Activated CD8-positive, alpha-beta memory T cell treated with anti-CD3 and anti-CD28 coated beads, Interleukin-2, amount 50 U/mL, for 4 hours (primary cell): ENCODE data around the gene LRRC26.
A peak's percentile ranks its signal among the peaks of the same experiment; 100 is the strongest.

Experiments used
- DNase-seq: peaks from one replicate; pipeline ENCODE4 v3.0.0-alpha.2; 2020

Gene LRRC26, protein sequence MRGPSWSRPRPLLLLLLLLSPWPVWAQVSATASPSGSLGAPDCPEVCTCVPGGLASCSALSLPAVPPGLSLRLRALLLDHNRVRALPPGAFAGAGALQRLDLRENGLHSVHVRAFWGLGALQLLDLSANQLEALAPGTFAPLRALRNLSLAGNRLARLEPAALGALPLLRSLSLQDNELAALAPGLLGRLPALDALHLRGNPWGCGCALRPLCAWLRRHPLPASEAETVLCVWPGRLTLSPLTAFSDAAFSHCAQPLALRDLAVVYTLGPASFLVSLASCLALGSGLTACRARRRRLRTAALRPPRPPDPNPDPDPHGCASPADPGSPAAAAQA

GRCh38 chr9:137169896-137170358, at the start of gene LRRC26:
LRRC26 (minus strand) TSS chr9:137170051; CDS start chr9:137169943, 108 bp downstream.
- no peak for DNase-seq

GRCh38 chr9:137218754-137219271, 49.0 kb upstream of the LRRC26 start:
- no peak for DNase-seq

DNA sequence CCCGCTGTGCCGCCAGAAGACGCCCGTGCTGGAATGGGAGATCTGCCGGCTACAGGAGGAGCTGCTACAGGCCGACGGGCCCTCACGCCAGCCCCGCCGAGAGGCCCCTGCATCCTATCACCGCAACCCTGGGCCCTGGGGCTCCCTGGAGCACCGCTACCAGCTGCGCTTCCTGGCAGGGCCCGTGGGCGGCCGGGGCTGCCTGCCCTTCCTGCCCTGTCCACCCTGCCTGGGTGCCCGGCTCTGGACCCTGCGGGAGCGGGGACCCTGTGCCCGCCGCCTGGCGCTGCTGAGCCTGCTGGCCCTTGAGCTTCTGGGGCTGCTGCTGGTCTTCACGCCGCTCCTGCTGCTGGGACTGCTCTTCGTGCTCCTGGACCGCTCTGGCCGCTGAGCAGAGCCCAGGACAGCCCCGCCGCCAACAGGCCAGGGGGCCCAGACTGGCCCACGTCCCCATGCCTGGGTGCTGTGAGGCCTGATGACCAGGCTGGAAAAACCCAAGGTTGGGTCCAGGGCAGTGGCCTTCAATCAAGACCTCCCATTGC, 48.4 kb upstream of the LRRC26 start:
- no peak for DNase-seq

GRCh38 chr9:137217276-137218211, 47.7 kb upstream of the LRRC26 start:
- no peak for DNase-seq

- DNase-seq, result no peak
Observed at GRCh38 chr9:137216188-137216965, 46.5 kb upstream of the LRRC26 start.

DNA sequence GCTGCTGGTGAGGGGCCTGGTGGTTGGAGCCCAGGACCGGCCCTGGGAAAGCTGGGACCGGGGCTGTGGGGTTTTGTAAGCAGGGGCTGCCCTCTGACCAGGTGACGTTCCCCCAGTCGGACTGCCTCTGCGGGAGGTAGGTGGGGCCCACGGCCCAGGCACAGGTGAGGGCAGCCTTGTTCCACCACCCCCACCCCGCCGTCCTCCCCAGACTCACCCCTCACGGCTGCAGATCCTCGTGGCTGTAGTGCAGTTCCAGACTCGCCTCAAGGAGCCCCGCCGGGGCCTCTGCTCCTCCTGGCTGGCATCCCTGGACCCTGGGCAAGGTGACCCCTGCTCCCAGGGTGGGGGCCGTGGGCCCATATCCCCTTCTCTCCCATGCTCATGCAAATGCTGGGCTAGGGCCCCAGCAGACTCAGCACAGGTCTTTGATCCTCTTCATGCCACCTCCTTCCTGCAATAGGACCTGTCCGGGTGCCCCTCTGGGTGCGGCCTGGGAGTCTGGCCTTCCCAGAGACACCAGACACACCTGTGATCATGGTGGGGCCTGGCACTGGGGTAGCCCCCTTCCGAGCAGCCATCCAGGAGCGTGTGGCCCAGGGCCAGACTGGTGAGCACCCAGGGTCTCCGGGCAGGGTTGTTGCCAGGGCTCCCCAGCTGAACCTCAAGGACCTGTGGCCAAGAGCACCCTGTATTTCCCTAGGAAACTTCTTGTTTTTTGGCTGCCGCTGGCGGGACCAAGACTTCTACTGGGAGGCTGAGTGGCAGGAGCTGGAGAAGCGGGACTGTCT, 45.5 kb upstream of the LRRC26 start:
- DNase-seq, result no peak

DNA sequence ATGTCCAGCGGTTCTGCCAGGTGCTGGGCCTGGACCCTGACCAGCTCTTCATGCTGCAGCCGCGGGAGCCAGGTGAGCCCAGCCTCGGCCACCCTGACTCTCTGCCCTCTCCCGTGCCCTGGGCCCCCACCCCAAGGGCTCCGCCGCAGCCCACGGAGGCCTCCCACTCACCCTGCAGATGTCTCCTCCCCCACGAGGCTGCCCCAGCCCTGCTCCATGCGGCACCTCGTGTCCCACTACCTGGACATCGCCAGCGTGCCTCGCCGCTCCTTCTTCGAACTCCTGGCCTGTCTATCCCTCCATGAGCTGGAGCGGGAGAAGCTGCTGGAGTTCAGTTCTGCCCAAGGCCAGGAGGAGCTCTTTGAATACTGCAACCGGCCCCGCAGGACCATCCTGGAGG, 44.8 kb upstream of the LRRC26 start:
- no peak for DNase-seq

GRCh38 chr9:137213160-137214060, 43.6 kb upstream of the LRRC26 start:
- DNase-seq, result no peak

GRCh38 chr9:137212520-137212919, 42.7 kb upstream of the LRRC26 start:
- DNase-seq, result no peak

- DNase-seq, result no peak
Observed at GRCh38 chr9:137211532-137211931, 41.7 kb upstream of the LRRC26 start.

GRCh38 chr9:137206602-137207001, 36.8 kb upstream of the LRRC26 start:
- DNase-seq, result no peak

DNA sequence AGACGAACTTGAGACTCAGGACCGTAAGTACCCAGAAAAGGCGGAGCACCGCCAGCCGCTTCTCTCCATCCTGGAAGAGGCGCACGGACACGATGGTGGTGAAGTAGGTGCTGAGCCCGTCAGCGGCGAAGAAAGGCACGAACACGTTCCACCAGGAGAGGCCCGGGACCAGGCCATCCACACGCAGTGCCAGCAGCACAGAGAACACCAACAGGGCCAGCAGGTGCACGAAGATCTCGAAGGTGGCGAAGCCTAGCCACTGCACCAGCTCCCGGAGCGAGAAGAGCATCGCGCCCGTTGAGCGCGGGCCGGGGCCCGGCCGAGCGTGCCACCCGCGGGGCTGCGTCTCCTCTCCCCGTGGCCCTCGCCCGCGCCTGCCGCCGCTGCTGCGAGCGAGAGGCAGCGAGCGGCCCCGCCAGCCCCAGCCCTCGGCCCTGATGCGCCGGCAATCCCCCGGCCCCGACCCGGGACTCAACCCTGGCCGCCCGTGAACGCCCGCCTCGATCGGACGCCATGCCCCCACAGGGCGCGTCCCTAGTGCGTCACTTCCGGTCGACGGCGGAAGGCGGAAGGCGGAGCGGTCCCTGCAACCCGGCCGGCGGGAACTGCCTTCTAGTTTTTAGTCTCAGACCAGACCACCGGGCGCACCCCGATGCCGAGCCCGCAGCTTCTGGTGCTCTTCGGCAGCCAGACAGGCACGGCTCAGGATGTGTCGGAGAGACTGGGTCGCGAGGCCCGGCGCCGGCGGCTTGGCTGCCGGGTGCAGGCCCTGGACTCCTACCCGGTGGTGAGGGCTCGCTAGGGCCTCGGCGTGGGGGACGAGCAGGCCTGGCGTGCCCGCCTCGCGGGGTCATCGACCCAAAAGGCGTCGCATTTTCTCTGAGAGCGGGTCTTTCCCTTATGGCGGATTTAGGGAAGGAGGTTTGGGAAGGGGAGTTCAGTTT, 35.5 kb upstream of the LRRC26 start, which contains the start of the genes NDOR1 and TMEM203:
Gene NDOR1, plus strand, starts transcription at position 575 of the 944 bp plus-strand sequence. Its CDS starts 78 bp downstream, at position 653.
Gene TMEM203, minus strand, starts transcription at position 523 of the 944 bp plus-strand sequence. Its CDS starts 234 bp downstream, at position 289.
- peak; percentile 94 for DNase-seq

DNA sequence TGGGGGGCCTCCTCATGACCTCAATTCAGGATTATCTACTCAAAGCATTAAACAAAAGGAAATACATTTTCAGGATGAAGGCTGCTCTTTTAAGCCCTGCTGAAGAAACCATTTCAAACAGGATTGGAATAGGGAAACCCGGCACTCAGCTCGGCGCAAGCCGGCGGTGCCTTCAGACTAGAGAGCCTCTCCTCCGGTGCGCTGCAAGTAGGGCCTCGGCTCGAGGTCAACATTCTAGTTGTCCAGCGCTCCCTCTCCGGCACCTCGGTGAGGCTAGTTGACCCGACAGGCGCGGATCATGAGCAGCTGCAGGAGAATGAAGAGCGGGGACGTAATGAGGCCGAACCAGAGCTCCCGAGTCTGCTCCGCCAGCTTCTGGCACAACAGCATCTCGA, 34.9 kb upstream of the LRRC26 start:
- DNase-seq, result no peak

GRCh38 chr9:137202966-137203365, 33.1 kb upstream of the LRRC26 start:
- no peak for DNase-seq

- no peak for DNase-seq
Observed at GRCh38 chr9:137201205-137201868, 31.5 kb upstream of the LRRC26 start.

DNA sequence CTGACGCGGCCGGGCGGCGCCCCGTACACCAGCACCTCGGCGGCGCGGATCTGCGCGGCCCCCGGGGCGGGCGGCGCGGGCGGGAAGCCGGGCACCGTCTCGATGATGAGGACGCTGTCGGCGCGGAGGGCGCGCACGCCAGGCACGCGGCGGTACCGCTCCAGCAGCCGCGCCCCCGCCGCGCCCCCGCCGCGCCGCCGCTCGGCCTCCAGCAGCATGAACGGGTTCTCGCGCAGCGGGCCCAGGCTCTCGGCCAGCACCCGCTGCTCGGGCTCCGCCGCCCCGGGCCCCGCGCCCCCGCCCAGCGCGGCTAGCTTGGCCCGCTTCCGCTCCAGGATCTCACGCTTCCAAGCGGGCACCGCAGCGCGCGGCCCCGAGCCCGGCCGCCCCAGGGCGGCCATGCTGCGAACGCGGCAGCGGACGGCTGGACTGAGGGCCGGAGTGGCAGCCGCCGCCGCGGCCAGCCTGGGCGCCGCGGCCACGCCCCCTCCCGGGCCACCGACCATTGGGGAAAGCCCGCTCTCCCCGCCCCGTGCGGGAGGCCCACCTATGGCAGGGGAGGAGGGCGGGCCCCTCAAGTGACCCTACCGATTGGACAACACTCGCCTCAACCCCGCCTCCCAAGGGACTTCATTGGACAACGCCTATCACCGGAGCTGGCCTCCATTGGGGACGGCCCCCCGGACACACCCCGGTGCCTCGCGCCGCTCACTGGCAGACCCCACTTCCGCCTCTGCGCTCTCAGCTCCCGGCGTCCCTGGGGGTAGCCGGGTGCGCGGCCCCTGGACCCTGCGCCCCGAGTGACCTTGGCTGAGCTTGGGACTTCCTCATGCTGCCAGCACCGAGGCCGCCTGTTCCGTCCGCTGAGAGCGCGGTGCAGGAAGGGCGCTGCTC, 30.7 kb upstream of the LRRC26 start, which contains the start of gene TPRN:
Gene TPRN, minus strand, starts transcription at position 431 of the 894 bp plus-strand sequence. Its CDS starts 30 bp downstream, at position 401.
- DNase-seq, result peak; percentile 98
